ENCODE results near the gene CALML4.
"Not testable (repeated sequence)": the region's sequence is repeated elsewhere in the genome, so short reads cannot be mapped to it uniquely, and the experiment has no call there.

Gene CALML4

GRCh38 chr15:68232449-68232848 is 27.3 kb upstream of the CALML4 start:
- Histone ChIP-seq H3K36me3 (ENCODE audit: insufficient read depth, low read length) (no peaks in the 10 kb centered on the region), H3K4me3 (ENCODE audit: low read depth, low read length) (no peak overlapping the region), H3K27me3 (ENCODE audit: insufficient read depth, low read length) (no peaks in the 10 kb centered on the region), H3K79me2 (ENCODE audit: control insufficient read depth, insufficient read depth, low read length, unreplicated experiment) (peaks cover 18% of the 10 kb centered on the region), H2AFZ (ENCODE audit: low read length, unreplicated experiment) (no peak overlapping the region), H3K27ac (ENCODE audit: low read depth, low read length) (no peak overlapping the region), H3K4me1 (ENCODE audit: control insufficient read depth, insufficient read depth, low read length, unreplicated experiment) (peaks cover 15% of the 10 kb centered on the region)

- H2AFZ ChIP-seq (ENCODE audit: low read length, unreplicated experiment), result no peak overlapping the region
- no peak overlapping the region for H3K4me3 ChIP-seq (ENCODE audit: low read depth, low read length)
- peaks cover 24% of the 10 kb centered on the region for H3K79me2 ChIP-seq (ENCODE audit: control insufficient read depth, insufficient read depth, low read length, unreplicated experiment)
- no peaks in the 10 kb centered on the region for H3K36me3 ChIP-seq (ENCODE audit: insufficient read depth, low read length)
- no peaks in the 10 kb centered on the region for H3K27me3 ChIP-seq (ENCODE audit: insufficient read depth, low read length)
- H3K27ac ChIP-seq (ENCODE audit: low read depth, low read length), result no peak overlapping the region
- peaks cover 17% of the 10 kb centered on the region for H3K4me1 ChIP-seq (ENCODE audit: control insufficient read depth, insufficient read depth, low read length, unreplicated experiment)
Measured at GRCh38 chr15:68231102-68231818, 26.1 kb upstream of the CALML4 start.

- H3K27me3 ChIP-seq (ENCODE audit: insufficient read depth, low read length), result no peaks in the 10 kb centered on the region
- peak overlapping the region; percentile 57; the same call in 1 of the 2 replicates for H3K27ac ChIP-seq (ENCODE audit: low read depth, low read length)
- peak overlapping the region; percentile 89 for H3K4me3 ChIP-seq (ENCODE audit: low read depth, low read length)
- H3K36me3 ChIP-seq (ENCODE audit: insufficient read depth, low read length), result no peaks in the 10 kb centered on the region
- peak overlapping the region; percentile 98 for H2AFZ ChIP-seq (ENCODE audit: low read length, unreplicated experiment)
- H3K4me1 ChIP-seq (ENCODE audit: control insufficient read depth, insufficient read depth, low read length, unreplicated experiment), result peaks cover 17% of the 10 kb centered on the region
- H3K79me2 ChIP-seq (ENCODE audit: control insufficient read depth, insufficient read depth, low read length, unreplicated experiment), result peaks cover 24% of the 10 kb centered on the region
Measured at GRCh38 chr15:68230157-68231100, 25.3 kb upstream of the CALML4 start.

- peak within 1 kb of the TSS; percentile 98 for H2AFZ ChIP-seq (ENCODE audit: low read length, unreplicated experiment)
- H3K27me3 ChIP-seq (ENCODE audit: insufficient read depth, low read length), result no peaks in the 10 kb centered on the region
- H3K4me3 ChIP-seq (ENCODE audit: low read depth, low read length), result peak within 1 kb of the TSS; percentile 89
- no peaks in the 10 kb centered on the region for H3K36me3 ChIP-seq (ENCODE audit: insufficient read depth, low read length)
- peaks cover 30% of the 10 kb centered on the region for H3K79me2 ChIP-seq (ENCODE audit: control insufficient read depth, insufficient read depth, low read length, unreplicated experiment)
- peaks cover 17% of the 10 kb centered on the region for H3K4me1 ChIP-seq (ENCODE audit: control insufficient read depth, insufficient read depth, low read length, unreplicated experiment)
- H3K27ac ChIP-seq (ENCODE audit: low read depth, low read length), result peak within 1 kb of the TSS; percentile 76
Measured at GRCh38 chr15:68229386-68230156, 24.4 kb upstream of the CALML4 start, which contains the start of gene CLN6. TSS of gene CLN6 (minus strand) at chr15:68229728. CDS start at chr15:68229584, 144 bp downstream.

GRCh38 chr15:68228971-68229385 is 23.8 kb upstream of the CALML4 start:
- H3K4me3 ChIP-seq (ENCODE audit: low read depth, low read length), result peak overlapping the region; percentile 89
- peak overlapping the region; percentile 76 for H3K27ac ChIP-seq (ENCODE audit: low read depth, low read length)
- H2AFZ ChIP-seq (ENCODE audit: low read length, unreplicated experiment), result peak overlapping the region; percentile 52
- no peaks in the 10 kb centered on the region for H3K36me3 ChIP-seq (ENCODE audit: insufficient read depth, low read length)
- peaks cover 35% of the 10 kb centered on the region for H3K79me2 ChIP-seq (ENCODE audit: control insufficient read depth, insufficient read depth, low read length, unreplicated experiment)
- H3K4me1 ChIP-seq (ENCODE audit: control insufficient read depth, insufficient read depth, low read length, unreplicated experiment), result peaks cover 17% of the 10 kb centered on the region
- H3K27me3 ChIP-seq (ENCODE audit: insufficient read depth, low read length), result no peaks in the 10 kb centered on the region

GRCh38 chr15:68228143-68228970 is 23.2 kb upstream of the CALML4 start:
- H2AFZ ChIP-seq (ENCODE audit: low read length, unreplicated experiment), result peak overlapping the region; percentile 52
- H3K4me1 ChIP-seq (ENCODE audit: control insufficient read depth, insufficient read depth, low read length, unreplicated experiment), result peaks cover 17% of the 10 kb centered on the region
- H3K27ac ChIP-seq (ENCODE audit: low read depth, low read length), result peak overlapping the region; percentile 76; the same call in 1 of the 2 replicates

GRCh38 chr15:68227643-68228142 is 22.6 kb upstream of the CALML4 start:
- Histone ChIP-seq H3K4me1 (ENCODE audit: control insufficient read depth, insufficient read depth, low read length, unreplicated experiment) (peaks cover 17% of the 10 kb centered on the region), H3K36me3 (ENCODE audit: insufficient read depth, low read length) (no peaks in the 10 kb centered on the region), H3K4me3 (ENCODE audit: low read depth, low read length) (peak overlapping the region; percentile 89), H3K79me2 (ENCODE audit: control insufficient read depth, insufficient read depth, low read length, unreplicated experiment) (peaks cover 42% of the 10 kb centered on the region), H3K27ac (ENCODE audit: low read depth, low read length) (no peak overlapping the region), H3K27me3 (ENCODE audit: insufficient read depth, low read length) (no peaks in the 10 kb centered on the region), H2AFZ (ENCODE audit: low read length, unreplicated experiment) (no peak overlapping the region)

More at GRCh38 chr15:68228143-68228970, 23.2 kb upstream of the CALML4 start:
- Histone ChIP-seq H3K27me3 (ENCODE audit: insufficient read depth, low read length) (no peaks in the 10 kb centered on the region), H3K4me3 (ENCODE audit: low read depth, low read length) (peak overlapping the region; percentile 89), H3K36me3 (ENCODE audit: insufficient read depth, low read length) (no peaks in the 10 kb centered on the region), H3K79me2 (ENCODE audit: control insufficient read depth, insufficient read depth, low read length, unreplicated experiment) (peaks cover 39% of the 10 kb centered on the region)

- Histone ChIP-seq H3K79me2 (ENCODE audit: control insufficient read depth, insufficient read depth, low read length, unreplicated experiment) (peaks cover 43% of the 10 kb centered on the region), H3K4me1 (ENCODE audit: control insufficient read depth, insufficient read depth, low read length, unreplicated experiment) (peaks cover 17% of the 10 kb centered on the region)
- not testable (repeated sequence) for H3K4me3 ChIP-seq (ENCODE audit: low read depth, low read length); H2AFZ ChIP-seq (ENCODE audit: low read length, unreplicated experiment); H3K27me3 ChIP-seq (ENCODE audit: insufficient read depth, low read length); H3K27ac ChIP-seq (ENCODE audit: low read depth, low read length); H3K36me3 ChIP-seq (ENCODE audit: insufficient read depth, low read length)
Measured at GRCh38 chr15:68225442-68225841, 20.3 kb upstream of the CALML4 start.

GRCh38 chr15:68224546-68225250 is 19.6 kb upstream of the CALML4 start:
- H3K4me3 ChIP-seq (ENCODE audit: low read depth, low read length), result no peak overlapping the region
- H3K79me2 ChIP-seq (ENCODE audit: control insufficient read depth, insufficient read depth, low read length, unreplicated experiment), result peaks cover 49% of the 10 kb centered on the region
- H3K27ac ChIP-seq (ENCODE audit: low read depth, low read length), result no peak overlapping the region

More at GRCh38 chr15:68224546-68225250, 19.6 kb upstream of the CALML4 start:
- Histone ChIP-seq H3K27me3 (ENCODE audit: insufficient read depth, low read length) (no peaks in the 10 kb centered on the region), H3K36me3 (ENCODE audit: insufficient read depth, low read length) (no peaks in the 10 kb centered on the region), H2AFZ (ENCODE audit: low read length, unreplicated experiment) (no peak overlapping the region), H3K4me1 (ENCODE audit: control insufficient read depth, insufficient read depth, low read length, unreplicated experiment) (peaks cover 12% of the 10 kb centered on the region)

Measured in ACC112 (cell line).